Stomach (tissue), 9 donors: ENCODE measurements around the gene CPLX1. TPM values are rescaled to one million over a fixed set of nuclear protein-coding genes. Genes with fewer than 3 reads are reported as not detected.

Experiments used
- DNase-seq, 2 donors: peaks; one replicate each; pipeline versions ENCODE4 v3.0.0 to v3.0.0-alpha.2; 2013 to 2019
- H3K27ac ChIP-seq, 5 donors: fragments of 200-600 bp in 4 of 5; sonication (generic) in 4 of 5; one replicate each; pipeline ENCODE4 v1.5.1; 2013 to 2019; ENCODE audit warnings: mild to moderate bottlenecking in 1 of 5, moderate library complexity in 1 of 5
- H3K27me3 ChIP-seq, 3 donors: fragments of 200-600 bp; sonication (generic); one replicate each; pipeline ENCODE4 v1.5.1; 2017 to 2019; ENCODE audit warnings: mixed run types in 1 of 3
- H3K36me3 ChIP-seq, 4 donors: fragments of 200-600 bp; sonication (generic); 1 replicate in 3 of 4; 2 replicates in 1 of 4; pipeline ENCODE4 v1.5.1; 2016 to 2019
- H3K4me1 ChIP-seq, 4 donors: fragments of 200-600 bp; sonication (generic); one replicate each; pipeline ENCODE4 v1.5.1; 2016 to 2019
- H3K4me3 ChIP-seq, 4 donors: fragments of 200-600 bp; sonication (generic) in 3 of 4; one replicate each; pipeline ENCODE4 v1.5.1; 2016 to 2019; ENCODE audit warnings: mild to moderate bottlenecking in 1 of 4
- H3K9me3 ChIP-seq, 4 donors: fragments of 200-600 bp; sonication (generic); one replicate each; pipeline ENCODE4 v1.5.1; 2016 to 2019
- CTCF ChIP-seq, 7 experiments: fragments of 450-650 bp in 4 of 7; fragments of 200-600 bp in 3 of 7; sonication (generic) in 3 of 7; IDR thresholded peaks; one replicate each; pipeline ENCODE4 v1.5.1; 2016 to 2019; ENCODE audit warnings: antibody characterized with exemption in 7 of 7, control low read depth in 2 of 7, mild to moderate bottlenecking in 1 of 7
- EP300 ChIP-seq: sonication (generic); formaldehyde crosslinking; IDR thresholded peaks from one replicate; pipeline ENCODE4 v1.6.1; 2017; ENCODE audit warnings: antibody characterized with exemption
- POLR2A ChIP-seq, 4 donors: fragments of 450-650 bp; IDR thresholded peaks; one replicate each; pipeline ENCODE4 v1.6.1; 2016; ENCODE audit warnings: antibody characterized with exemption in 4 of 4, control low read depth in 2 of 4, mild to moderate bottlenecking in 1 of 4, moderate library complexity in 1 of 4
- POLR2AphosphoS5 ChIP-seq, 3 donors: sonication (generic); formaldehyde crosslinking; IDR thresholded peaks; one replicate each; pipeline ENCODE4 v1.6.1; 2016; ENCODE audit warnings: antibody characterized with exemption in 3 of 3
- WGBS, 5 donors: extraction: QIAGEN DNeasy Blood & Tissue Kit in 3 of 5; methylation state at CpG; one replicate each; pipeline versions ENCODE4 v1.1.5 to v1.1.7; 2013 to 2018; 5-methylcytosine and 5-hydroxymethylcytosine counted together
- intact Hi-C: fragments of 100-400 bp; cut with DNase I; formaldehyde crosslinking; loops from one replicate; pipeline ENCODE4 v1.15.1; 2023; ENCODE audit warnings: low total_unique reads
- polyA plus RNA-seq, 3 donors: library from polyadenylated mRNA; stranded (reverse); fragments of 200-250 nt; gene quantifications; one replicate each; pipeline ENCODE4 v1.2.3, GENCODE V29; 2013
- total RNA-seq, 5 donors: library from RNA; depleted of rRNA; stranded (reverse); fragments of >200 nt; gene quantifications; one replicate each; pipeline versions ENCODE4 v1.1.0 to v1.2.3, GENCODE V29; 2014 to 2016
- donor health status: healthy with polysubstance abuse.
- donor health status: Bipolar disorder and iron deficiency.
- donor health status: healthy.

Gene CPLX1
- total and polyA plus RNA-seq, 8 donors, result 0.37 to 2.9 (median 1.9) TPM; not detected in 3

GRCh38 chr4:834368-835147 lies 8.6 kb upstream of the CPLX1 start:
- DNase-seq, result no peak
- Histone ChIP-seq H3K4me3 (no peak overlapping the region), H3K27me3 (peaks cover 0 to 35% (median 4%) of the 10 kb centered on the region in 3 donors), H3K36me3 (no peaks in the 10 kb centered on the region), H3K27ac (no peak overlapping the region), H3K9me3 (peaks cover 11 to 49% (median 39%) of the 10 kb centered on the region in 4 donors), H3K4me1 (peaks cover 0 to 5% (median 0%) of the 10 kb centered on the region in 4 donors)
- intact Hi-C loops, result no loop called here
- no peak for TF ChIP-seq EP300
- TF ChIP-seq CTCF (IDR thresholded peaks at IDR 0.05), result no peak
- no peak for TF ChIP-seq POLR2A (IDR thresholded peaks at IDR 0.05)
- 79 to 85% (median 82%) methylated on average over 12 to 29 of the region's 29 CpGs for WGBS, 5 donors

DNA sequence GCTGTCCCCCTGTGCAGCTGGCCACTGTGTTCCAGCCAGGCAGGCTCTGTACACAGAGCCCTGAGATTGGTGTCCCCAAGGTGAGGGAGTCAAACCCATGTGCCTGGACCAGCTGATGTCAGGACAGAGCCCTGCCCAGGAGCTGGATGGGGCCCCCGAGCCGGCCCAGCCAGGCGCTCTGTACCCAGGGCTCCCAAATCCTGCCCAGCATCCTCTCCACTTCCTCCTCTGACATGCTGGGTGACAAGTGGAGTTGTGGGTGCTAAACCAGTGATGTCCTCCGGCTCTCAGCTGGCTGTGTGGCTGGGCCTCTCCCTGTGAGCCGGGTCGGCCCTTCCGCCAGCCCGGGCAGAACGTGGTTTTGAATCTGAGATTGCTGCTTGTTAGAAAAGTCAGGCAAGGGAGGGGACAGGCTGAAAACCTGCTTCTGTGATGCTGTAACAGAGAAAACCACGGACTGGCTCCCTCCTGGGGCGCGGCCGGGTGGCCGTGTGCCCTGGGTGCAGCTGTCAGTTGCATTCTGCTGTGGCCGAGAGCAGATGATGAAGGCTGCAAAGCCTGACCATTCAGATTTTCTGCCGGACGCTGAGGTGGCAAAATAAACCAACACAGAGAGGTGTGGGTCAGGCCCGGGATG lies 7.9 kb upstream of the CPLX1 start:
- H3K27me3 ChIP-seq, result peaks cover 0 to 42% (median 4%) of the 10 kb centered on the region in 3 donors
- H3K9me3 ChIP-seq, result peaks cover 11 to 43% (median 36%) of the 10 kb centered on the region in 4 donors
- WGBS, 5 donors, result 64 to 71% (median 68%) methylated on average over 18 of the region's 18 CpGs
- DNase-seq, result no peak
- peaks cover 0 to 5% (median 0%) of the 10 kb centered on the region in 4 donors for H3K4me1 ChIP-seq
- TF ChIP-seq EP300 (no peak), CTCF (IDR thresholded peaks at IDR 0.05) (no peak), POLR2AphosphoS5 (IDR thresholded peaks at IDR 0.05) (no peak), POLR2A (IDR thresholded peaks at IDR 0.05) (no peak)
- no peak overlapping the region for H3K27ac ChIP-seq
- no peaks in the 10 kb centered on the region for H3K36me3 ChIP-seq
- H3K4me3 ChIP-seq, result no peak overlapping the region
- intact Hi-C loops, result no loop called here

DNA sequence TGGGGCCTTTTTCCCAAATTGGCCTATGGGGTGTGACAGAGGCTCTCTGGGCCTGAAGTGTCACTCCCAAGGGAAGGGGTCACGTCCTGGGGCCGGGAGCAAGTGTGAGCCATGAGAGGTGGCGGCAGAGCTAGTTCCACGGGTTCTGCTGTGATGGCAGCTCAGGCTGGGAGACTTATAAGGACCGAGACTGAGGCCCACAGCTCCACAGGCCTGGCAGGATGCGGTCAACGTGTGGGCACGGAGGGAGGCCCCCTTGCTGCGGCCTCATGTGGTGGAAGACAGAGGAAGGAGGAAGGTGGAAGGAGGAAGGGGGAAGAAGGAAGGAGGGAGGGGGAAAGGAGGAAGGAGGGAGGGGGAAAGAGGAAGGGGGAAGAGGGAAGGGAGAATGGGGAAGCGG lies 7.2 kb upstream of the CPLX1 start:
- Histone ChIP-seq H3K9me3 (peaks cover 8 to 36% (median 31%) of the 10 kb centered on the region in 4 donors), H3K4me3 (no peak overlapping the region), H3K36me3 (no peaks in the 10 kb centered on the region), H3K27ac (no peak overlapping the region), H3K27me3 (peaks cover 0 to 49% (median 9%) of the 10 kb centered on the region in 3 donors), H3K4me1 (peaks cover 0 to 5% (median 0%) of the 10 kb centered on the region in 4 donors)
- intact Hi-C loops, result no loop called here
- no peak for DNase-seq
- 62 to 68% (median 67%) methylated on average over 10 of the region's 10 CpGs for WGBS, 5 donors
- no peak for TF ChIP-seq CTCF (IDR thresholded peaks at IDR 0.05)
- TF ChIP-seq EP300, result no peak
- no peak for TF ChIP-seq POLR2A (IDR thresholded peaks at IDR 0.05)
- no peak for TF ChIP-seq POLR2AphosphoS5 (IDR thresholded peaks at IDR 0.05)

DNA sequence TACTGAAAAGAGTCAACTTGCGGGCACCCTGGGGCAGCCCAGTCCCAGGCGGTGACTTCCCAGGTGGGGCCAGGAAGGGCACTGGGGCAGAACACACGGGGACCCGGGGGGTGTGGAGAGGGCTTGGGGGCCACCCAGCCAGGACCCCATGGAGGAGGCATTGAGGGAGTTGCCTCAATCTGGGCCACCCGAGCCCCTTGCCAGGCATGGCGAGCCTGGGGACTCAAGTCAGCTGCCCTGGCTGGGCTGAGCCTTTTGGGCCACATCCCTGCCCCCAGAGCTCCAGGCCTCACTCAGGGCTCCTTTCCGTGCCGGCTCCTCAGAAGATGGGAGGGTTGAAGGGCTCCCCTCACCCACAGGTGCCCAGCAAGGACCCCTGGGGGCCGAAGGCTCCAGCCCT lies 6.6 kb upstream of the CPLX1 start:
- intact Hi-C loops, result no loop called here
- peaks cover 0 to 5% (median 0%) of the 10 kb centered on the region in 4 donors for H3K4me1 ChIP-seq
- H3K36me3 ChIP-seq, result no peaks in the 10 kb centered on the region
- DNase-seq, result no peak
- H3K4me3 ChIP-seq, result no peak overlapping the region
- TF ChIP-seq CTCF (IDR thresholded peaks at IDR 0.05), result no peak
- no peak for TF ChIP-seq EP300
- no peak for TF ChIP-seq POLR2A (IDR thresholded peaks at IDR 0.05)
- no peak for TF ChIP-seq POLR2AphosphoS5 (IDR thresholded peaks at IDR 0.05)
- H3K27me3 ChIP-seq, result peaks cover 0 to 55% (median 15%) of the 10 kb centered on the region in 3 donors
- no peak overlapping the region for H3K27ac ChIP-seq
- WGBS, 5 donors, result 86 to 92% (median 87%) methylated on average over 6 to 9 of the region's 9 CpGs
- H3K9me3 ChIP-seq, result peaks cover 3 to 30% (median 25%) of the 10 kb centered on the region in 4 donors
